OCI-LY1 (cell line): Measurements from ENCODE around the gene UCP2.

Experiments used
- EZH2 ChIP-seq: fragments of 200-600 bp; sonication (generic), shearing (Covaris generic); IDR thresholded peaks from 2 replicates; pipeline ENCODE4 v1.8.0; 2017; ENCODE audit warnings: borderline replicate concordance, mixed run types, mild to moderate bottlenecking, antibody characterized with exemption, low read length, moderate library complexity, mixed read lengths
- TF ChIP-seq, protein P1 (sequence below): fragments of 200-600 bp; sonication (generic), shearing (Covaris generic); IDR thresholded peaks from 2 replicates; pipeline ENCODE4 v1.5.1; 2017; ENCODE audit warnings: mild to moderate bottlenecking, antibody characterized with exemption, low read length, moderate library complexity, mixed read lengths

DNA sequence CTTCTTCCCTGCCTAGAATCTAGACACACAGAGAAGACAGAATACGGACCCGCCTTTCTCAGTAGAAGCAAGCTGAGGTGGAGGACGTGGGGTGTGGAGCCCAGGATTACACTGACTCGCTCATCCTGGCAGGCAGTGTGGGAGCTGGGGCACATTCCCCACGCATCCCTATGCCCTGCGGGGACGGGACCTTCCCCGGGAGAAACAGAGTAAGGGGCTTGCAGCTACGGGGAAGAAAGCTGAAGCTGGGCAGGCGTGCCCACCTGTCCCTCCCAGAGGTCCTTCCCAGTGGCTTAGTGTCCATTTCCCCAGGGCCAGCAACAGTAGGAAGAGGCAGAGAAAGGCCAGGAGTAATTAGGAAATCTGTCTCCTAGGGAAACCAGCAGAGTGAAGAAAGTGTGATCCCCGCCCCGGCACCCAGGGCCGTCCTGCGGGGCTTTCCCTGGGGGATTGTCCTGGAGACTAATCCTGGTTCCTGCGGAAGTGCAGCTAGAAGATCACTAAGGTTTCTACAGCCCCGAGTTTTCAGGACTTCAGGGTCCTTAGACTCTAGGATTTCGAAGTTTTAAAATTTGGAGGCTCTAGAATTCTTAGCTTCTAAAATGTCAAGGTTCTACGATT lies 24.0 kb downstream of the UCP2 start:
- TF ChIP-seq, protein P1, sequence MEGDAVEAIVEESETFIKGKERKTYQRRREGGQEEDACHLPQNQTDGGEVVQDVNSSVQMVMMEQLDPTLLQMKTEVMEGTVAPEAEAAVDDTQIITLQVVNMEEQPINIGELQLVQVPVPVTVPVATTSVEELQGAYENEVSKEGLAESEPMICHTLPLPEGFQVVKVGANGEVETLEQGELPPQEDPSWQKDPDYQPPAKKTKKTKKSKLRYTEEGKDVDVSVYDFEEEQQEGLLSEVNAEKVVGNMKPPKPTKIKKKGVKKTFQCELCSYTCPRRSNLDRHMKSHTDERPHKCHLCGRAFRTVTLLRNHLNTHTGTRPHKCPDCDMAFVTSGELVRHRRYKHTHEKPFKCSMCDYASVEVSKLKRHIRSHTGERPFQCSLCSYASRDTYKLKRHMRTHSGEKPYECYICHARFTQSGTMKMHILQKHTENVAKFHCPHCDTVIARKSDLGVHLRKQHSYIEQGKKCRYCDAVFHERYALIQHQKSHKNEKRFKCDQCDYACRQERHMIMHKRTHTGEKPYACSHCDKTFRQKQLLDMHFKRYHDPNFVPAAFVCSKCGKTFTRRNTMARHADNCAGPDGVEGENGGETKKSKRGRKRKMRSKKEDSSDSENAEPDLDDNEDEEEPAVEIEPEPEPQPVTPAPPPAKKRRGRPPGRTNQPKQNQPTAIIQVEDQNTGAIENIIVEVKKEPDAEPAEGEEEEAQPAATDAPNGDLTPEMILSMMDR, result no peak
- no peak for TF ChIP-seq EZH2
